ENCODE data around the gene WDR6. TPM values are rescaled to one million over a fixed set of nuclear protein-coding genes. Genes with fewer than 3 reads are reported as not detected.

WDR6 gene
- total RNA-seq, 1 donor from 2014 or later, result 168 TPM

DNA sequence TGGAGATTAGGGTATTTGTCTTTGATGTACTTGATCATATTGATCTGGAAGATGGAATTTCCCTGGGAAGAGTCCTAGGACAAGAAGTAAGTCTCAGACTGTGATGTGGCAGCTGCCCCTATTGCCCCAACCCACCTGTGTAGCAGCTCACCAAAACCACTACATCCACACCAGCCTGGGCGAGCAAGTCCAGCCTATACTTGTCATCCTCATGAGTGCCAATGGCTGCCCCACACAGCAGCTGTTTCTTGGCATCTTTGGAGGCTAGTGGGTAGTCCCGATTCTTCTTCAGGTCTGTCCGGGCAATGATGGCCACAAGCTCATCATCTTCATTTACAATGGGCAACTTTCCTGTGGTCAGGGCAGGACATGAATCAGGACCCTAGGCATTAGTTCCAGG, 19.3 kb downstream of the WDR6 start:
- Mint-ChIP-seq H3K36me3 (ENCODE audit: low read depth) (peaks cover 24% of the 10 kb centered on the region), H3K9me3 (ENCODE audit: low read depth) (no peaks in the 10 kb centered on the region), H3K4me1 (ENCODE audit: low read depth) (peaks cover 58% of the 10 kb centered on the region), H3K27me3 (ENCODE audit: low read depth) (no peaks in the 10 kb centered on the region), H3K4me3 (ENCODE audit: unreplicated experiment) (no peak overlapping the region), H3K27ac (ENCODE audit: unreplicated experiment) (peak overlapping the region; percentile 80)
- peak; percentile 63 for DNase-seq (ENCODE audit: low spot score)
- TF ChIP-seq CTCF (IDR thresholded peaks at IDR 0.05), result no peak

DNA sequence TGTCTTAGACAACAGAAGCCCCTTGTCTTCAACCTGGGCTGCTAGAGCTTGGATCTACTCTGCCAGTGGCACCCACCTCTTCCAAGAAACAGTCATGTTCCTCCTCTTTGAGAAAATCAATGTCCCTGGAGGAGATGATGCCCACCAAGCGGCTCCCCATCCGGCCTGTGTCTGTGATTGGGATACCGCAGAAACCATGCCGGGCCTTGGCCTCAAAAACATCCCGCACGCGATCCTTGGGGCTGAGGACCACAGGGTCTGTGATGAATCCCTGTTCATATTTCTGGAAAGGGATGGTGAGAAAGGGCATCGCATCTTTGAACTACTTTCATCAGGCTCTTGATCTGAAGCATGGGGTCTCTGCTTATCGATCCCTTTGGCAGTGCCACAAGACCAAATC, 20.4 kb downstream of the WDR6 start:
- Mint-ChIP-seq H3K36me3 (ENCODE audit: low read depth) (peaks cover 30% of the 10 kb centered on the region), H3K27ac (ENCODE audit: unreplicated experiment) (peak overlapping the region; percentile 80), H3K4me3 (ENCODE audit: unreplicated experiment) (no peak overlapping the region), H3K4me1 (ENCODE audit: low read depth) (peaks cover 55% of the 10 kb centered on the region), H3K9me3 (ENCODE audit: low read depth) (no peaks in the 10 kb centered on the region), H3K27me3 (ENCODE audit: low read depth) (no peaks in the 10 kb centered on the region)
- TF ChIP-seq CTCF (IDR thresholded peaks at IDR 0.05), result no peak
- peak; percentile 59 for DNase-seq (ENCODE audit: low spot score)

DNA sequence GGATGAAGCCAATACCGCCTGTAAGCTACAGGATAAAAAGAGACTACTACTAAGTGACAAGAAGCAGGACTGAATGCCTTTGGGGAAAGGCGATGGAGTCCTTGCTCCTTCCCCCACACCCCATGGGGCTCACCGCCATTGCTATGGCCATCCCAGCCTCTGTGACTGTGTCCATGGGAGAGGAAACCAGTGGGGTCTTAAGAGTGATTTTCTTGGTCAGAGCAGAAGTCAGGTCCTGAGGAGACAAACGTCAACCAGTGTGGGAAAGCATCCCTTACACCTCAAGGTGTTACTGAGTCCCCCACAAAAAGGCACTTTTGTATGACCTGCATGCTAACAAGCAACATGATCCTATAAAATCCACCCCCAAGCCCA, 21.1 kb downstream of the WDR6 start:
- peaks cover 33% of the 10 kb centered on the region for H3K36me3 Mint-ChIP-seq (ENCODE audit: low read depth)
- H3K9me3 Mint-ChIP-seq (ENCODE audit: low read depth), result no peaks in the 10 kb centered on the region
- peak overlapping the region; percentile 94 for H3K4me3 Mint-ChIP-seq (ENCODE audit: unreplicated experiment)
- H3K27ac Mint-ChIP-seq (ENCODE audit: unreplicated experiment), result peak overlapping the region; percentile 99
- H3K4me1 Mint-ChIP-seq (ENCODE audit: low read depth), result peaks cover 55% of the 10 kb centered on the region
- no peak for TF ChIP-seq CTCF (IDR thresholded peaks at IDR 0.05)
- DNase-seq (ENCODE audit: low spot score), result peak; percentile 19
- no peaks in the 10 kb centered on the region for H3K27me3 Mint-ChIP-seq (ENCODE audit: low read depth)

GRCh38 chr3:49028673-49029562, 21.7 kb downstream of the WDR6 start, which contains the start of gene IMPDH2:
Gene IMPDH2 (minus strand): TSS chr3:49029398. CDS start chr3:49029350, 48 bp downstream.
- Mint-ChIP-seq H3K36me3 (ENCODE audit: low read depth) (peaks cover 33% of the 10 kb centered on the region), H3K4me3 (ENCODE audit: unreplicated experiment) (peak within 1 kb of the TSS; percentile 94), H3K9me3 (ENCODE audit: low read depth) (no peaks in the 10 kb centered on the region), H3K27me3 (ENCODE audit: low read depth) (no peaks in the 10 kb centered on the region), H3K27ac (ENCODE audit: unreplicated experiment) (peak within 1 kb of the TSS; percentile 99), H3K4me1 (ENCODE audit: low read depth) (peaks cover 50% of the 10 kb centered on the region)
- DNase-seq (ENCODE audit: low spot score), result peak; percentile 97
- TF ChIP-seq CTCF (IDR thresholded peaks at IDR 0.05), result peak; percentile 53

GRCh38 chr3:49029563-49029884, 22.3 kb downstream of the WDR6 start:
- TF ChIP-seq CTCF (IDR thresholded peaks at IDR 0.05), result no peak
- Mint-ChIP-seq H3K27me3 (ENCODE audit: low read depth) (no peaks in the 10 kb centered on the region), H3K4me3 (ENCODE audit: unreplicated experiment) (peak overlapping the region; percentile 94), H3K36me3 (ENCODE audit: low read depth) (peaks cover 29% of the 10 kb centered on the region), H3K9me3 (ENCODE audit: low read depth) (no peaks in the 10 kb centered on the region), H3K4me1 (ENCODE audit: low read depth) (peaks cover 47% of the 10 kb centered on the region), H3K27ac (ENCODE audit: unreplicated experiment) (peak overlapping the region; percentile 99)
- DNase-seq (ENCODE audit: low spot score), result no peak

Measured in chondrocyte (in vitro differentiated cells).